GM18873 (cell line): ENCODE results near the gene TAF4B.
"Not testable (repeated sequence)": the region's sequence is repeated elsewhere in the genome, so short reads cannot be mapped to it uniquely, and the experiment has no call there.

Experiments
- ATAC-seq: cut with Tn5 transposase; IDR thresholded peaks from one replicate; pipeline ENCODE4 v1.9.1; 2021; ENCODE audit warnings: mild to moderate bottlenecking, moderate library complexity, moderate number of reproducible peaks; ENCODE audit not compliant: unreplicated experiment, low FRiP score

TAF4B gene

GRCh38 chr18:26226229-26227050, at the start of gene TAF4B:
Gene TAF4B (plus strand): TSS chr18:26226445. CDS start chr18:26226934, 489 bp downstream.
- ATAC-seq, result peak; percentile 76

- peak; percentile 48 for ATAC-seq
Observed at GRCh38 chr18:26181343-26181826, 44.9 kb upstream of the TAF4B start.

- no peak for ATAC-seq
Observed at GRCh38 chr18:26183395-26184112, 42.7 kb upstream of the TAF4B start.

GRCh38 chr18:26185267-26185666, 41.0 kb upstream of the TAF4B start:
- ATAC-seq, result no peak

- peak; percentile 86 for ATAC-seq
Observed at GRCh38 chr18:26190506-26190905, 35.7 kb upstream of the TAF4B start.

- no peak for ATAC-seq
Observed at GRCh38 chr18:26192233-26192632, 34.0 kb upstream of the TAF4B start.

GRCh38 chr18:26196605-26197004, 29.6 kb upstream of the TAF4B start:
- ATAC-seq, result no peak

- ATAC-seq, result not testable (repeated sequence)
Observed at GRCh38 chr18:26202001-26202400, 24.2 kb upstream of the TAF4B start.

GRCh38 chr18:26205318-26205717, 20.9 kb upstream of the TAF4B start:
- ATAC-seq, result no peak

GRCh38 chr18:26206488-26206887, 19.8 kb upstream of the TAF4B start:
- no peak for ATAC-seq

GRCh38 chr18:26207937-26208336, 18.3 kb upstream of the TAF4B start:
- ATAC-seq, result no peak

GRCh38 chr18:26208977-26209376, 17.3 kb upstream of the TAF4B start:
- ATAC-seq, result no peak

GRCh38 chr18:26210147-26210546, 16.1 kb upstream of the TAF4B start:
- ATAC-seq, result no peak

- peak; percentile 94 for ATAC-seq
Observed at GRCh38 chr18:26215247-26215970, 10.8 kb upstream of the TAF4B start.

GRCh38 chr18:26225022-26225693, 1.1 kb upstream of the TAF4B start:
- no peak for ATAC-seq

- no peak for ATAC-seq
Observed at GRCh38 chr18:26225915-26226228, 373 bp upstream of the TAF4B start.

- ATAC-seq, result no peak
Observed at GRCh38 chr18:26227051-26227670, 916 bp downstream of the TAF4B start.

GRCh38 chr18:26228562-26229260, 2.5 kb downstream of the TAF4B start:
- no peak for ATAC-seq

- no peak for ATAC-seq
Observed at GRCh38 chr18:26230497-26230896, 4.3 kb downstream of the TAF4B start.
